GM19372 (cell line): ENCODE data around the gene NFATC1.

Source experiments
- ATAC-seq: cut with Tn5 transposase; IDR thresholded peaks from one replicate; pipeline ENCODE4 v1.9.1; 2021; ENCODE audit warnings: mild to moderate bottlenecking, low read depth, moderate library complexity; ENCODE audit not compliant: unreplicated experiment

The NFATC1 gene

DNA sequence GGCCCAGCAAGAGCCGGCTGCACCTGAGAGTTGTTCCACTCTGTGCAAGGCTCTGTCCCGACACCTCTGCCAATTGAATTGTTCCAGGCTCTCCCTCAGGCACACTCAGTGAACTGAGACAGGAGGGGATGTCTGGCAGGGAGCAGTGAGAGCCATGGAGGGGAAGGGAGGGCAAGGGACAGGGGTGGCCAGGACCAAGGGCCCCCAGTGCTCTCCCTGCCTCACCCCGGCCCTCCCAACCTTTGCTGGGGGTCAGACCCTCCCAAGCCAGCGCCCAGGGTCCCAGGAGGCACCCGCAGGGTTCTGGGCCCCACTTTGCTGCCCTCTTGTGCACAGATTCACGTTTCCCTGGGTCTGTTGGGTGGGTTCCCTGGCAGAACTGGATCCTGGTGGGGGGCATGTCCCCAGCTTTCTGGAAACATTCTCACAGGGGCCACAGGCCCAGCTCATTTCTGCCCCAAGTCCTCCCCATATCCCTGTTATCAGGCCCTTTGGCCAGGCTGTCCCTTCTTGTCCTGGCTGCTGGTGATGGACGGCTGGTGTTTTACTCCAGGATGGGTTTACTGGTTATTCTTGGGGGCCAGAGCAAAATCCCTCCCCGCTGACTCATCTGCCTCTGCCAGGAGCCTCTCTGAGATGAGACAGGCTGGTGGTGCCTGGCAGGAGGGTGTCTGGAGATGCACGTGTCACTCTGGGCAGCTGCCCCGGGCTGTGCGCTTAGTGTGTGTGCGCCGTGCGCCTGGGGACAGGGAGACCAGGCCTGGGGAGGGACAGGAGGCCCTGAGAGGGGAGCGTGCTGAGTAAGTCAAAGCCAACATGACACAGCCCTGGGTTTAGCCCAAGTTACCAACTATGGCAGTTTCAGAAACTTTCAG, 147.4 kb downstream of the NFATC1 start:
- no peak for ATAC-seq

DNA sequence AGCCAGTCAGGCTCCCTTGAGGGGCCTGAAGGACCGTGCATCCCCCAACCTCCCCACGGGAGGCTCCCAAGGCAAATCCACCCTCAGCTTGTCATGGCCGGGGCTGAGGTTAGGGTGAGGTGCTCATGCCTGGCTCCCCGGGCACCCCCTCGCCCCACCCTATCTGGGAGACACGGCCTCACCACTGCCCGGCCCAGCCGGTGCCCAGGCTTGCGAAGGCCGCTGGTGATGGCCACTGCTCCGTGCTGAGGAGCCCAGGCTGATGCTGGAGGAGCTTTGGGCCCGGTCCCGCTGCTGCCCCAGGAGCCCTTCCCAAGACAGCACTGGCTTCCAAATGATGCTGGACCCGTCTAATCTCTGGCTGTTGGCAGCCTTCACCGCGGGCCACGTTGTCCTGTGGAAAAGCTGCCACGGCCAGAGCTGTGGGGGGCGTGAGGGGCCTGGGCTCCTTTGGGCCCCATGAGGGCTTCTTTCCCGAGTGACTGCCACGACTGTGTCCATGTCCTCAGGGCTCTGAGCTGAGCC, 148.2 kb downstream of the NFATC1 start:
- ATAC-seq: no peak

DNA sequence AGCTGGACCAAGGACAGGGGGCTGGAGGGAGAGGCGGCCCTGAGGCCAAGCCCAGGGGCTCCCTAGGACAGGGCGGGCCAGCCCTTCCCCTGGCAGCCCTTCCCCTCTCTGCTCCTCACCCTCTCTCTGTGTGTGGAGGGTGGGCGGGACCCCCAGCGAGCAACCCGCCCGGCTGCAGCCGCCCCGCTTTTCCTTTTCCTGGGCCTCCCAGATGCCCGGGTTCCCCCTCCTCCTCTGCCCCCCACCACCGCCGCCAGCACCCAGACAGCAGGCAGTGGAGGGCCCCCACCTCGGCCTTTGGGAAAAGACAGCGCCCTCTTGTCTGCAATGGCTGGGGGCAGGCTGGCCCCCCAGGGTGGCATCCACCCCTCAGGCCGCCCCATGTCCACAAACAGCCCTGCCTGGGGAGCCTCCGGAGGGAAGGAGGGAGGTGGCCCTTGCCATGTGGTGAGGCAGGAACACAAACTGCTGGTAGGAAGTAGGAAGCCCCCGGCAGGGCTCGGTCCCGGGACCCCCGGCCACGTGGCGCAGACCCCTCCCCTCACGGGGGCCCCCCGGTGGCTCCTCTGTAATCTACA, 148.7 kb downstream of the NFATC1 start:
- ATAC-seq: no peak

DNA sequence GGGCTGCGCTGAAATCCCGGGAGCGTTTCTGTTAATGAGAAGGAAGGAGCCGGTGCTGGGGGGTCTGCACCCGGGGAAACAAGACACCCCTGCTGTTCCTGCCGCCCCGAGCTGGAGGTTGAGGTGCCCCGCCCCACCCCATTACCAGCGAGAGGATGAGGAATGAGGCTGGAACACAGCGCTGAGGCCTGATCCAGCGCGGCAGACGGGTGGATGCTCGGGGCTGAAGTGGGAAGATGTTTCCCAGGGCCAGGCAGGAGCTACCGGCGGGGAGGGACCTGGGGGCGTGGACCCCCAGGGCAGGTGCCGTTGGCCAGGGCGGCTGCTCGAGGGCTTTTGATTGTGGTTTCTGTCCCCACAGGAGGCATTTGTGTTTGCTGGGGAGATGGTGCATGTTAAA, 149.5 kb downstream of the NFATC1 start:
- ATAC-seq: no peak

DNA sequence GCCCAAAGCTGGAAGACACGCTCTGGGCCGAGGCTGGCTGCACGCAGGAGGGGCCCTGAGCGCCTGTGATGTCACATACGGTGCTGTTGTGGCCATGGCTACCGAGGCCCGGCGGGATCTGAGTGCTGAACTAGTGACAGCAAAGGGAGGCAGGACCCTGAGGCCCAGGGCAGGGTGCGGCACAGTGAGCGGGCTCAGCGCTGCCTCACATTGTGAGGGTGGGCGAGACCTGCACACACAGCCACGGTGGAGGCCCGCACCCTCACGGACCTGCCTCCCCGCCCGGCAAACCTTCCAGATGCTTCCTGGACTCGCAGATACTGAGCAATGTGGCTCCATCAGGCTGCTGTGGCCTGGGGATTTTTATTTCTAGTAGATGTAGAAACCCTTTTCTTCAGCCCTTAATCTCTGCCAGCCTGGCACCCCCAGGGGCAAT, 150.0 kb downstream of the NFATC1 start:
- ATAC-seq: no peak

DNA sequence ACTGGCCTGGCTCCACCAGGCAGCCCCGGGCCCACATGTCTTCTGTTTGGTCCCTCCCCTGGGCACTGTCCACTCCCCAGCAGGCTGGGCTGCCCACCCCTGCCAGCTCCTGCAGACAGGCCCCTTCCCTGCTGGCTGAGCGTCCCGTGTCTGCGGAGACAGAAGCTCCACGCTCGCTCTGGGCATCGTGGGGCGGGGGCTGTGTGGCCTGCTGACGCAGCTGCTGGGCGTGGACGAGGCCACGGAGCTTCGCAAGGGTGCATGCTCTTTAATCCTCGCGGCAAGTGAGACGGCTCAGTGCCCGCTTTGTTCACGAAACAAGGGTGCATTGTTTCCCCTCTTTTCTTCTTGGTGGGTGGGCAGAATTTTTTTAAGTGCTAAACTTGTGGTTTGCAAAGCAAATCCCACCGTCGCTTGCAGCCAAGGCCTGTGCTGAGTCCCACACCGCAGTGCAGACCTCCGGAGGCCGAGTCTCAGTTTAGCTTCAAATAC, 151.1 kb downstream of the NFATC1 start:
- ATAC-seq: no peak

DNA sequence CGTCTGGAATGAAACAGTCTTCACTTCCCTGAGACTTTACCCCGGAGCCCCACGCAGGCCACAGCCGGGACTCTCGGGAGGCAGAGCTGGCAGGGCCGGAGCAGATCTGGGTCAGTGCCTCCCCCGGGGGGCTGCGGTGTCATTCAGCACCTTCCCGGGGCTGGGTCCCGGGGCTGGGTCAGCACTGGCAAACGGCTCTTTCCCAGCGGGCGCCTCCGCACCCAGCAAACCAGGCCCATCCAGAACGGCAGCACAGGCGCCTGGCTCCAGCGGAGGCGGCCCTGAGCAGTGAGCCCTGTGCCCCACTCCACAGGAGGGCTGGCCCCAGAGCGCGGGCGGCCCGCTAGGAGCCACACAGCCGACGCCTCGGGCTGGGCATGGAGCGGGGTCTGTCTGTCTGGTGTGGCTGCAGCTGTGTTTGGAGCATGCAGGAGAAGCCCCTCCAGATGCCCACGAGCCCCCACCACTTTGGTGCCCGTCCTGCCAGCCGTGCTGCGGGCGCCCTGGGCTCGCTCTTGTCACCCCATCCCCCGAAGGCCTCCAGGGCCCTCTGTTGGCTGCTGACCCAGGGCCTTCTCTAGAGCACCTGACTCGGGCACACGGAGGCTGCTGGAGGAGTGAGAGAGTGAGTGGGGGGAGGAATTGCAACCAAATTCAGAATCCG, 151.8 kb downstream of the NFATC1 start:
- no peak for ATAC-seq

DNA sequence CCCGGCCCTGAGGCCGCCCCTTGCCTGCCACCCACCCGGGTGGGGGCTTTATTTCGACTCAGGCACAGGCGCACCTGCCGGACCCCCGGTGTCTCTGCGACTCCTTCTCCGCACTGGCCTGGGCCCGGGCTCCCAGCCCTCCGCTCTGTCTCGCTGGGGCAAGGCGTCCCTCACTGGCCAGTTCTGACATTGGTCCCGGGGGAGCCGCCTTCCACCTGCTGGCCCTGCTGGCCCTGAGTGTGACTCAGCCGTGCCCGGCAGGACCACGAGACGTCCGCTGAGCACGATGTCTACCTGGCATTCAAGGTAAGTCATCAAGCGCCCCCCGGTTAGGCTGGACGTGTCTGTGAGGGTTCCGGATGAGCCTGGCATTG, 152.3 kb downstream of the NFATC1 start:
- ATAC-seq: no peak

DNA sequence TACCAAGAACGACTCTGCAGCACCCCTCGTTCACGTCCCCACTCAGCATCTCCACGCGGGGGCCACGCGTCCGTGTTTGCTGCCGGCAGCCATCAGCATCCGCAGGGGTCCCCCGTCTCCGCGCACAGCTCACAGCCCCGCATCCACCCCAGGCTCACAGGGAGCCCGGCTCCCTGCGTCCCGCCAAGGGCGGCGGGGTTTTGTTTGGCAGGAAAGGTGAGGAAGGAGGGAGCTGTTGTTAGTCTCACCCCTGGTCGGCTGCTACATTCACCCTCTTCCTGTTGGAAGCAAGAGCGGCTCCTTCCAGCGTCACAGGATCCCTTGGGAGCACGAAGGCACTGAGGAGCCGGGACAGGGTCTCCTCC, 152.9 kb downstream of the NFATC1 start:
- no peak for ATAC-seq

DNA sequence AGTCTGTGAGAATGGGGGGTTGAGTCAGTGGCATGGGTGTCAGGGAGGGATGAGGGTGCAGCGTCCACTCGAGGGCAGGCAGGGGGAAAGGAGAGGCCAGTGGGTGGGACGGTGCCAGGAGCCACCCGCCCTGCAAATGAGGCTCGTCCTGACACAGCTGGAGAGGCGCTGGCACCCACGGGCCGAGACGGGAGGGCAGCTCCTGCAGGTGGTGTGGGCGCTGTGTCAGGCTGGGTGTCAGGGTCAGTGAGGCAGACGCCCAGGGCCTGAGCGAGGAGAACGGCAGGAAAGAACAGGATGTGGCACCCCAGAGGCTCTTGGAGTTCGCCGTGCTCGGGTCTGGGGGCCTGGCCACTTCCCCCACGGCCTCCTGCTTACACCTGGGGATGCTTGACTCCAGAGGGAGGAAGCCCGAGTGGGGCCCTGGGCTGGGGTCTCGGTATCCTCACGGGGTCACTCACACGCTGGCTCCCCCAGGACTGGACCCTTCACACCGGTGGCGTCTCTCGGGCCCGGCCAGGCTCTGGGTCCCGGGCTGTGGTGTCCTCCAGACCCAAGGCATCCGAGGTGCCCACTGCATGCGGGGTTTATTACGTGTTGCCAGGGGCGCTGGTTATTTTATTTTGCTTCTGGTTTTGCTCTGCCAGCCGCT, 153.4 kb downstream of the NFATC1 start:
- no peak for ATAC-seq

DNA sequence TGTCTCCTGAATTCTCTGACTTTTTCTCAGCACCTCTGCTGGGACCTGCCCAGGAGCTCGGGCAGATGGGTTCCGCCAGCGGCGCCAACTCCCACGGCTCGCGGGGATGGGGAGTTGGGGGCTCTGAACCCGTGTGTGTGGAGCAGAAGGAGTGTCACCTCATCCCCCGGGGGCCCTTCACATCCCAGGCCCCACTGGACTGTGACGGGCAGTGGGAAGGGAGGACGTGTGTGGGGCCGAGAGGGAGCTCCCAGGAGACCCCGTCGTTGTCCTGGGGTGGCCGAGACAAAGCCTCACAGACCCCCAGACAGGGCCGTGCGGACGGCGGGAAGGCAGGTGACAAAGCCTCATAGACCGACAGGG, 153.9 kb downstream of the NFATC1 start:
- no peak for ATAC-seq

DNA sequence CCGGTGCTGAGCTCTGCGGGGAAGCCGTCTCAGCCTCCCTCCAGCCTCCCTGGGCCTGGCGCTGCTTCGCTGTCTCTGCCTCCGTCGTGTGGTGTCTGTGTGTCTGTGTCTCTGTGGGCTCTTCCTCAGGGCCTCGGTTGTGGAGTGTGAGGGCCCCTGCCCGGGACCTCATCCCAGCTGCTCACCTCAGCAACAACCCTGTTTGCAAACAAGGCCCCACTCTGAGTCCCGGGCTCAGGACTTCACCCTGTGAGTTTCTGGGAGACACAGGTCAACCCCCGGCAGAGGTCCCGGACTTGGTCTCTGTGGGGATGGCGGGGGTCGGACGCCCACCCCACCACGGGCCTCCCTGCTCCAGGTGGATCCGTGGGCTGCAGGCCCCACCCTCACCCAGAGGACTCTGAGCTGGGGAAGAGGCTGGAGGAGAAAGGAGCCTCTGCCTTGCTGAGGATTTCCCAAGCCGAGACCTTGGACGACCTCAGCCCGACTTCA, 156.5 kb downstream of the NFATC1 start:
- ATAC-seq: no peak

DNA sequence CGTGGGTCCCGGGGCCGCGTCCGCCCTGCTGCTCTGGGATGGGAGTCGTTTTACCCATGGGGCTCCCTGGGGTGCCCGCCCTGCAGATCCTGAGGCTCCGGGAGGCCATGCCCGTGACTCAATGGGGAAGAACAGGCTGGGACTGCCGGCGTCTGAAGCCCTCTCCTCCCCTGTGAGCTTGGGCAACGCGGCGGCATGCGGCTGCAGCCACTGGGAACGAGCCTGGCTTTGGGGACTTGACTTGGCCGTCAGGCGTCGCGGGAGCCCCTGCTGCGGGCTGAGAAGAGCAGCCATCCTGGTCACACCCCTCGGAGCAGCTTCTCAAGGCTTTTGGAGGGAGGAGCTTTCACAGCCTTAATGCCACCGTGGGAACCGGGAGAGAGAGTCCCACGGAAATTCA, 157.0 kb downstream of the NFATC1 start:
- no peak for ATAC-seq

DNA sequence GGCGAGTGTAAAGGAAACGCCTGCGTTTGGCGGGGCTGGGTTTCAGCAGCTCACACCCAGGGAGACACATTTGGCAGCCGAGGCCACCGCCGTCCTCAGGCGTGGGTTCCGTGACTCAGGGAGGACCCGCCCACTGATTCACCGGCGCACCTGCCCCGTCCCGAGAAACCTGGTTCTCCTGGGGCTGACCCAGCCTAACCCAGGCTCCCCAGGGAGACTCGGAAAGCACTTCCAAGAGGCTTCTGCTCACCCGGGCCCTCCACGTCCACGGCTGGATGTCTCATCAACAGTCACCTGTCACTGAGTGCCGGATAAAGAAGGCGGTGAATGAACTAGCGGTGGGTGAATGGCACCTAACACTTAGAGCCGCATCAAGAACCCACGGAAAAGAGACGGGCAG, 157.4 kb downstream of the NFATC1 start:
- no peak for ATAC-seq

DNA sequence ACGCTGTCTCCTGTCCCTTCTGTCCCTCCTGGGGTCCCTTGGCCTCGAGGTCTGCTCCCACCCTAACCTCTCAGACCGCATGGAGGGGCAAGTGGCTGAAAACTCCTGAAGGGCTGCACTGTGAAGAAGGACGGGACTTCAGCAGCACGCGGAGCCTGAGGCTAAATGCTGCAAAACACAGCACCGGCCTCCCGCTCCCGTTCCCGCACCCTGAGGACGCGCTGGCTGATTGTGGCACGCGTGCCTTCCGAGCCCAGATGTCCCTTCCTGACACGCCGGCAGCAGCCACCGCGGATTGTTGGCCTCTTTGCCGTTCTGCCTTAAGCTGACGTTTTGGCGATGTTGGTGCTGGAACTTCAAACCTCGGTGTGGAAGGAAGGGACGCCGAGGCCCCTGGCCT, 158.0 kb downstream of the NFATC1 start:
- no peak for ATAC-seq

DNA sequence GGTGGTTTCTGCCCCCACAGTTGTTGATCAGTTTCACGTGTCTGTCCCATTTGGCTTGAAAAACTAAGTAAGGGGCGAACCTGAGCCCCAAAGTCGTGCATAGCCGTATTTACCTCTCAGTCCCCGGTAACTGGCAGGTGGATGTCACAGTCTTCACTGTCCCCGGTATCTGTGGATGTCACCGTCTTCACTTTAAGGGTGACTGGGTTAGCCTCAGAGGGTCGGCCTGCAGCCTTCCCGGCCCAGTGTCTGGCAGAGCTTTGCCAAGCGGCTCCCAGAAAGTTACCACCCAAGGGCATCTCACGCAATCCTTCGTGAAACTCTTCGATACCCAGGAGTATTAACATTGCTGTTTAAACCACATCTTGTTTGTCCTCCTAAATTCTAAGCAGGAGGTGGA, 158.6 kb downstream of the NFATC1 start:
- ATAC-seq: no peak

DNA sequence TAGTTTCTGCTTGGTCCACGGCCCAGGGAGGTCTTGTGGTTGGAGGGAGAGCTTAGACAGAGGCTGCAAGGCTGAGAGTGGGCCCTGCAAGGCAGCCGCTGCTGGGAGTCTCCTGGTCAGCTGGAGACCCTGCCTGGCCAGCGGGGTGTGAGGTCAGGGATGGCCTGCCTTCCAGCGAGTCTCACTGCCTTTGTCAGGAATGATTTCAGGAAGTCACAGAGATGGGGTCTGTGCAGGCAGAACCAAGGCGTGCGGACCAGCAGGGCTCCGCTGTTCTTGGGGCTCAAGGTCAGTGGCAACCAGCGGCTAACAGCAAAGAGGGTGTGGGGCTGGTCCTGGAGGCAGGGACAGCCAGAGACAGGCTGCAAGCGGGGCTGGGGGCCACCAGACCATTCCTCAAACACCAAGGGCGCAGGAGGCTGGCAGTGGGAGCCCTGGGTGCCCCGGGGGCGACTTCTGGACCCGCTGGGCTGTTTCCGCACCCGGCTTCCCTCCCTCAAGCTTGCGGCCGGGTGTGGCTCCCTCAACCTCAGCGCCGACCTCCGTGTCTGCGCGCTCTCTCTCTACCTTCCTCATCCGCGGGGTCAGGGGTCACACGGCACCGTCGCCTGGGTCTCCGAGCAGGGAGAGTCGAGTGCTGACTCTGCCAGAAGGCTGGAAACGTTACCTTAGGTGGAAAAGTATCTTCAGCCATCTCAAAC, 159.4 kb downstream of the NFATC1 start:
- no peak for ATAC-seq

DNA sequence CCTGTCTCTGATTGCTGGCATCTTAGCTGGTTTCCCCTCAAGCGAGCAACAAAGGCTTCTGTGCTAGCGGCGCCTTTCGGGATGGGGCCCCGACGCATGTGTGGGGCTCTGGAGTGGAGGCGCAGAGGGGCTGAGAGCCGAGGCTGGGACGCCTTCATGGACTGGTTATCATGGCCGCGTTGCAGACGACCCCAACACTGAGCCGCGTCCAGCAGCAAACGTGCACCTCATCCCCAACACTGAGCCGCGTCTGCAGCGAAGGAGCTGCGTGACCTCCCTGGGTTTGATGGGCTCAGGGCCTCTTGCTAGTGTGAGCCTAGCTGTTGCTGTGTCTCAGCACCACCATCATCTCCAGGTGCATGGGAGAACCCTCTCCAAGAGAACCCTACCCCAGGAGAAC, 160.2 kb downstream of the NFATC1 start:
- no peak for ATAC-seq

DNA sequence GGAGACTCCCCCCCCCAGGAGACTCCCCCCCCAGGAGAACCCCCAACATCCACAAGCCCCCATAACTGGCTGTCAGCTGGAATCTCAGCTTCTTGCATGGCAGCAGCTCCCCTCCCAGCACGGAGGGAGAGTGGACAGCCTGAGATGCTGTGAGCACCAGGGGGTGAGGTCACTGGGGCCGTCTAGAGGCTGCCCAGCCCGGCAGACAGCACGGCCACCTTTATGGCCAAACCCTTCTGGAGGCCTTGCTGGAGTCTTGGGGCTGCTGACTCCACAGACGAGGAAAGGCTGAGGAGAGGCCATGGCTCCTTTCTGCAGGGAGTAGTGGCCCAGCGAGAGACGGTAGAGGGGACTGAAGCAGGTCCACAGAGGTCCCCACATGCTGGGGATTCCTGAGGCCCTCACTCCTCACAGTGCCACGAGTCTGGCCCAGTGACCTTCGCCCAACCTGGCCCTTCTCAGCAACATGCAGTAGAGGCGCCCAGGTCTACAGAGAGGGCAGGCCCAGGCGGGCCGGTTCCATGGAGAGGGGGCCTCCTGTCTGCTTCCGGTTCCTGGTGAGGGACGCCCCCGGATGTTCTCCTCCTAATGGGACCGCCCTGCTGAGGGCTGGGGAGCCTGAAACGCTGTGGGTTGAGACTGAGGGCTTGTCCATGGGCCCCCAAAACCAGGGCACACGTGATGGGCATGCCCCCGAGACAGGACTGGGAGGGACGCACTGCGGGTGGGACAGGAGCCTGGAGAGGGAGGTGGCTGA, 161.3 kb downstream of the NFATC1 start:
- no peak for ATAC-seq
